DOHH2 (cell line): ENCODE data around the gene PSMC2.

Experiments
- H3F3A ChIP-seq: fragments of 200-600 bp; sonication (generic), shearing (Covaris generic); 2 replicates; pipeline ENCODE4 v1.6.0; 2016; ENCODE audit warnings: antibody characterized with exemption, mild to moderate bottlenecking; ENCODE audit not compliant: control insufficient read depth, insufficient read depth
- H3K27ac ChIP-seq: fragments of 200-600 bp; sonication (generic); 2 replicates; pipeline ENCODE4 v1.5.1; 2014; ENCODE audit warnings: low read depth, mild to moderate bottlenecking, low read length, moderate library complexity
- H3K27me3 ChIP-seq: fragments of 200-600 bp; sonication (generic); 2 replicates; pipeline ENCODE4 v1.6.1; 2014; ENCODE audit warnings: mild to moderate bottlenecking, low read length, mixed read lengths; ENCODE audit not compliant: control insufficient read depth
- H3K36me3 ChIP-seq: fragments of 200-600 bp; sonication (generic); 2 replicates; pipeline ENCODE4 v1.6.1; 2014; ENCODE audit warnings: mild to moderate bottlenecking, low read length, moderate library complexity, mixed read lengths; ENCODE audit not compliant: control insufficient read depth
- H3K4me1 ChIP-seq: fragments of 200-600 bp; sonication (generic); 2 replicates; pipeline ENCODE4 v1.6.1; 2014; ENCODE audit warnings: mild to moderate bottlenecking, low read length, mixed read lengths; ENCODE audit not compliant: control insufficient read depth
- H3K4me2 ChIP-seq: fragments of 200-600 bp; sonication (generic); 2 replicates; pipeline ENCODE4 v1.6.0; 2014; ENCODE audit warnings: mild to moderate bottlenecking, low read length, moderate library complexity
- H3K4me3 ChIP-seq: fragments of 200-600 bp; sonication (generic); 2 replicates; pipeline ENCODE4 v1.5.1; 2014; ENCODE audit warnings: mild to moderate bottlenecking, low read length, mixed read lengths
- H3K79me2 ChIP-seq: fragments of 200-600 bp; sonication (generic); 2 replicates; pipeline ENCODE4 v1.6.1; 2014; ENCODE audit warnings: mild to moderate bottlenecking, low read length, mixed read lengths; ENCODE audit not compliant: control insufficient read depth
- H3K9me2 ChIP-seq: fragments of 200-600 bp; sonication (generic); replicated peaks from 2 replicates; pipeline ENCODE4 v1.6.1; 2014; ENCODE audit warnings: mild to moderate bottlenecking, low read length, mixed read lengths; ENCODE audit not compliant: control insufficient read depth
- H3K9me3 ChIP-seq: fragments of 200-600 bp; sonication (generic); 2 replicates; pipeline ENCODE4 v1.6.1; 2014; ENCODE audit warnings: antibody characterized with exemption, low read length, mixed read lengths; ENCODE audit not compliant: control insufficient read depth, insufficient read depth
- H4K20me1 ChIP-seq: fragments of 200-600 bp; sonication (generic); 2 replicates; pipeline ENCODE4 v1.6.0; 2014; ENCODE audit warnings: low read depth, mild to moderate bottlenecking, antibody characterized with exemption, low read length, moderate library complexity; ENCODE audit not compliant: control insufficient read depth, insufficient read depth
- CTCF ChIP-seq: fragments of 200-600 bp; sonication (generic); IDR thresholded peaks from one replicate; pipeline ENCODE4 v1.5.1; 2014; ENCODE audit warnings: antibody characterized with exemption, mild to moderate bottlenecking, low read depth, low read length; ENCODE audit not compliant: poor library complexity, severe bottlenecking
- EZH2phosphoT487 ChIP-seq: fragments of 200-600 bp; sonication (generic); IDR thresholded peaks from 2 replicates; pipeline ENCODE4 v1.6.1; 2017; ENCODE audit warnings: borderline replicate concordance, mild to moderate bottlenecking, antibody characterized with exemption, low read length, moderate library complexity, mixed read lengths

PSMC2 gene

GRCh38 chr7:103347507-103348267, at the start of gene PSMC2:
PSMC2 (plus strand) TSS chr7:103347643; CDS start chr7:103347712, 69 bp downstream.
- no peaks in the 10 kb centered on the region for H3K9me2 ChIP-seq
- H4K20me1 ChIP-seq, result peaks cover 3% of the 10 kb centered on the region; the same call in 1 of the 2 replicates
- no peak for TF ChIP-seq CTCF
- no peak for TF ChIP-seq EZH2phosphoT487

GRCh38 chr7:103297837-103298179, 49.6 kb upstream of the PSMC2 start:
- H3K9me3 ChIP-seq, result no peaks in the 10 kb centered on the region
- H3F3A ChIP-seq, result peaks cover 9% of the 10 kb centered on the region
- TF ChIP-seq EZH2phosphoT487 (no peak), CTCF (no peak)
- peak overlapping the region; percentile 77 for H3K4me3 ChIP-seq
- H3K27me3 ChIP-seq, result no peaks in the 10 kb centered on the region
- peak overlapping the region; percentile 86 for H3K4me2 ChIP-seq
- peaks cover 29% of the 10 kb centered on the region for H3K4me1 ChIP-seq
- H3K27ac ChIP-seq, result peak overlapping the region; percentile 76
- H3K9me2 ChIP-seq, result no peaks in the 10 kb centered on the region
- no peaks in the 10 kb centered on the region; the same call in 1 of the 2 replicates for H4K20me1 ChIP-seq
- H3K79me2 ChIP-seq, result peaks cover 52% of the 10 kb centered on the region
- H3K36me3 ChIP-seq, result peaks cover 53% of the 10 kb centered on the region

More at GRCh38 chr7:103347507-103348267, at the start of gene PSMC2:
- Histone ChIP-seq H3K27me3 (no peaks in the 10 kb centered on the region), H3F3A (no peaks in the 10 kb centered on the region), H3K4me1 (peaks cover 51% of the 10 kb centered on the region), H3K27ac (peak within 1 kb of the TSS; percentile 54), H3K4me3 (peak within 1 kb of the TSS; percentile 85), H3K4me2 (peak within 1 kb of the TSS; percentile 72), H3K79me2 (peaks cover 86% of the 10 kb centered on the region), H3K36me3 (peaks cover 54% of the 10 kb centered on the region), H3K9me3 (no peaks in the 10 kb centered on the region)

- H3K4me2 ChIP-seq, result peak overlapping the region; percentile 86
- TF ChIP-seq EZH2phosphoT487 (no peak), CTCF (no peak)
- H3K9me2 ChIP-seq, result no peaks in the 10 kb centered on the region
- 0 out of 2 replicates have a peak overlapping the region, but pooled peaks have one; percentile 77 for H3K4me3 ChIP-seq
- H3K79me2 ChIP-seq, result peaks cover 65% of the 10 kb centered on the region
- H3K27me3 ChIP-seq, result no peaks in the 10 kb centered on the region
- peaks cover 25% of the 10 kb centered on the region for H3K4me1 ChIP-seq
- H3F3A ChIP-seq, result peaks cover 12% of the 10 kb centered on the region
- no peaks in the 10 kb centered on the region; the same call in 1 of the 2 replicates for H4K20me1 ChIP-seq
- peaks cover 71% of the 10 kb centered on the region for H3K36me3 ChIP-seq
- H3K9me3 ChIP-seq, result no peaks in the 10 kb centered on the region
- H3K27ac ChIP-seq, result no peak overlapping the region
Measured at GRCh38 chr7:103299660-103300059, 47.8 kb upstream of the PSMC2 start.
